ENCODE results near the gene CRX.
"Not testable (repeated sequence)": the region's sequence is repeated elsewhere in the genome, so short reads cannot be mapped to it uniquely, and the experiment has no call there.

The CRX gene

DNA sequence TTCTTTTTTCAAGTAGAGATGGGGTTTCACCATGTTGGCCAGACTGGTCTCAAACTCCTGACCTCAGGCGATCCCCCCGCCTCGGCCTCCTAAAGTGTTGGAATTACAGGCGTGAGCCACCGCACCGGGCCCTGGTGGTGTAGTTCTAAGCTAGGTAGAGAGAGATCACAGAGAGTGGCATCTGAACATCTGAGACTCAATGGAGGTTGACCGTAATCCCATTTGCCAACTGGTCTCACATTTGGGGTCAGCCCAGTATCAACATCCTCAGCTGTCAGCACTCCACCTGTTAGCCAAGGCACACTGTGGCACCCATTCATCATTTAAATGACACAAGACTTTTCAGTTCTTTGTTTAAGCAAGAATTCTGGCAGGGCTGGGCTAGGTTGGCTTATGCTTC is 35.2 kb upstream of the CRX start:
- no peak for FAIRE-seq
- no peak for DNase-seq (ENCODE audit: insufficient read length, low spot score)
- no peak for TF ChIP-seq POLR2A (IDR thresholded peaks at IDR 0.05; ENCODE audit: low read depth, low read length)
- no peak for TF ChIP-seq POLR2AphosphoS5 (IDR thresholded peaks at IDR 0.05; ENCODE audit: low read depth, low read length)
- TF ChIP-seq PAX5 (IDR thresholded peaks at IDR 0.05; ENCODE audit: insufficient read depth, low read length, severe bottlenecking), result no peak
- TF ChIP-seq TAF1 (IDR thresholded peaks at IDR 0.05; ENCODE audit: low read depth, low read length), result no peak
- no peak for TF ChIP-seq POU2F2 (IDR thresholded peaks at IDR 0.05; ENCODE audit: low read depth, low read length)
- no peak for TF ChIP-seq SPI1 (IDR thresholded peaks at IDR 0.05; ENCODE audit: low read depth, low read length)

DNA sequence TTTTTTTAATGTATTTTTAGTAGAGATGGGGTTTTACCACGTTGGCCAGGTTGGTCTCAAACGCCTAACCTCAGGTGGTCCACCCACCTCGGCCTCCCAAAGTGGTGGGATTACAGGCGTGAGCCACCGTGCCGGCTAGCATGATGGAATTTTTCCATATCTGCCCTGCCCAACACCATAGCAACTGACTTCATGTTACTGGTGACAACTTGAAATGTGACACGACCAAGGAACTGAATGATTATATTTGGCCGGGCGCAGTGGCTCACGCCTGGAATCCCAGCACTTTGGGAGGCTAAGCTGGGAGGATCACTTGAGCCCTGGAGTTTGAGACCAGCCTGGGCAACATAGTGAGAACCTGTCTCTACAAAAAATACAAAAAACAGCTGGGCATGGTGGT is 34.4 kb upstream of the CRX start:
- DNase-seq (ENCODE audit: insufficient read length, low spot score); FAIRE-seq: not testable (repeated sequence)

DNA sequence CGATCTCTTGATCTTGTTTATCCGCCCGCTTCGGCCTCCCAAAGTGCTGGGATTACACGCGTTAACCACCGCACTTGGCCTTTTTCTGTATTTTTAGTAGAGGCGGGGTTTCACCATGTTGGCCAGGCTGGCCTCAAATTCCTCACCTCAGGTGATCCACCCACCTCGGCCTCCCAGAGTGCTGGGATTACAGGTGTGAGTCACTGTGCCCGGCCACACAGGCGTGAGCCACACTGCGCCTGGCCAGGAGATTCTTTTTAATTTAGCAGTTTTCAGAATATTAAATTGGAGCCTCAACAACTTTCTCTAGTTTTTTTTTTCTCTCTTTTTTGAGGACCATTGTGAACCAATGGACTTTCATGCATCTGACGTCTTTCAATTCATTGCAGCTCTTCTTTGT is 31.9 kb upstream of the CRX start:
- DNase-seq (ENCODE audit: insufficient read length, low spot score); FAIRE-seq: not testable (repeated sequence)

DNA sequence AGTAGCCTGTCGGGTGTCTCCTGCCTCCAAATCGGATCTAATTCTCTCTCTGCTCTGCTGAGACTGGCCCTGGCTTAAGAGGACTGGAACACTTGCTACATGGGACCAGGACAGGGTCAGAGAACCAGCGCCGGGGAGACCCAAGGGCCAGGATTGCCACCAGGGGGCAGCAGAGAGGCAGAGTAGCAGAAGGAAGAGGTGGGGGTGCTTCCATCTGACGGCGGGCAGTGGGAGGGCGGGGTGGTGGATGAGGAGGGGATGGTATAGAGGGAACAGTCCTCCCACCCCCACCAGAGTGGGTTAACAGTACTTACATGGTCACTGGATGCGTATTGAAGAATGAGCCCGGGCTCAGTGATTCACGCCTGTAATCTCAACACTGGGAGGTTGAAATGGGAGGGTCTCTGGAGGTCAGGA is 31.3 kb upstream of the CRX start:
- peak; percentile 81 for FAIRE-seq
- DNase-seq (ENCODE audit: insufficient read length, low spot score), result peak; percentile 70
- no peak for TF ChIP-seq TAF1 (IDR thresholded peaks at IDR 0.05; ENCODE audit: low read depth, low read length)
- TF ChIP-seq SPI1 (IDR thresholded peaks at IDR 0.05; ENCODE audit: low read depth, low read length), result no peak
- no peak for TF ChIP-seq POU2F2 (IDR thresholded peaks at IDR 0.05; ENCODE audit: low read depth, low read length)
- TF ChIP-seq POLR2A (IDR thresholded peaks at IDR 0.05; ENCODE audit: low read depth, low read length), result no peak
- no peak for TF ChIP-seq POLR2AphosphoS5 (IDR thresholded peaks at IDR 0.05; ENCODE audit: low read depth, low read length)
- no peak for TF ChIP-seq PAX5 (IDR thresholded peaks at IDR 0.05; ENCODE audit: insufficient read depth, low read length, severe bottlenecking)

DNA sequence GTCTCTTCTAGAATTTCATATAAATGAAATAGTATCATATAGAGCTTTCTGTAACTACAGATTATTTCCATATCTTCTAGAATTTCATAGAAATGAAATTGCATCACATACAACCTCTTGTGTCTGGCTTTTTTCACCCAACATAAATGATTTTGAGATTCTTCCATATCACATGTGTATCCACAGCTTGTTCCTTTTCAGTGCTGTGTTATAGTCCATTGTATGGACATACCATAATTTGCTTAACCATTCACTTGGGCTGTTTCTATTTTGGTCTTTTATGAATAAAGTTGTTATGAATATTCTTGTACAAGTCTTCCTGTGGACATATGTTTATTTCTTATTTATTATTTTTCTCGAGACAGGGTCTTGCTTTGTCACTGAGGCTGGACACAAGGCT is 29.1 kb upstream of the CRX start:
- no peak for FAIRE-seq
- TF ChIP-seq PAX5 (IDR thresholded peaks at IDR 0.05; ENCODE audit: insufficient read depth, low read length, severe bottlenecking), result no peak
- TF ChIP-seq SPI1 (IDR thresholded peaks at IDR 0.05; ENCODE audit: low read depth, low read length), result no peak
- TF ChIP-seq POLR2AphosphoS5 (IDR thresholded peaks at IDR 0.05; ENCODE audit: low read depth, low read length), result no peak
- no peak for TF ChIP-seq TAF1 (IDR thresholded peaks at IDR 0.05; ENCODE audit: low read depth, low read length)
- TF ChIP-seq POLR2A (IDR thresholded peaks at IDR 0.05; ENCODE audit: low read depth, low read length), result no peak
- TF ChIP-seq POU2F2 (IDR thresholded peaks at IDR 0.05; ENCODE audit: low read depth, low read length), result no peak
- no peak for DNase-seq (ENCODE audit: insufficient read length, low spot score)

DNA sequence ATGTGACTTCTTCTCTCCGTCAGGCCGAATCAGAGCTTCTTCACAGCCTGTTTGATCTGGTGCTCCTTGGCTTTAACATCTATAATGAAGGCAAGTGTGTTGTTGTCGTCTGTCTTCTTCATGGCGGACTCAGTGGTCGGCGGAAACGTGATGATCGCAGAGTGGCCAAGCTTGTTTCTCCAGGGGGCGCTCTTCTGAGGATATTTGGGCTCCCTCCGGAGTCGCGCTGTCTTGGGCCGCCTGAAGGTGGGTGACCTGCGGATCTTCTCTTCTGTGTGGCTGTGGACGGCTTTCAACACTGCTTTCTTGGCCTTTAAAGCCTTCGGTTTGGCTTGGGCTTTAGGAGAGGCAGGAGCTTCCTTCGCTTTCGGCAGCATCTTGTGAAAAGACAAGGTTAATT is 27.2 kb upstream of the CRX start:
- no peak for TF ChIP-seq POLR2AphosphoS5 (IDR thresholded peaks at IDR 0.05; ENCODE audit: low read depth, low read length)
- no peak for TF ChIP-seq PAX5 (IDR thresholded peaks at IDR 0.05; ENCODE audit: insufficient read depth, low read length, severe bottlenecking)
- TF ChIP-seq POU2F2 (IDR thresholded peaks at IDR 0.05; ENCODE audit: low read depth, low read length), result no peak
- no peak for TF ChIP-seq TAF1 (IDR thresholded peaks at IDR 0.05; ENCODE audit: low read depth, low read length)
- TF ChIP-seq POLR2A (IDR thresholded peaks at IDR 0.05; ENCODE audit: low read depth, low read length), result no peak
- TF ChIP-seq SPI1 (IDR thresholded peaks at IDR 0.05; ENCODE audit: low read depth, low read length), result no peak
- DNase-seq (ENCODE audit: insufficient read length, low spot score) (no peak), FAIRE-seq (no peak)

DNA sequence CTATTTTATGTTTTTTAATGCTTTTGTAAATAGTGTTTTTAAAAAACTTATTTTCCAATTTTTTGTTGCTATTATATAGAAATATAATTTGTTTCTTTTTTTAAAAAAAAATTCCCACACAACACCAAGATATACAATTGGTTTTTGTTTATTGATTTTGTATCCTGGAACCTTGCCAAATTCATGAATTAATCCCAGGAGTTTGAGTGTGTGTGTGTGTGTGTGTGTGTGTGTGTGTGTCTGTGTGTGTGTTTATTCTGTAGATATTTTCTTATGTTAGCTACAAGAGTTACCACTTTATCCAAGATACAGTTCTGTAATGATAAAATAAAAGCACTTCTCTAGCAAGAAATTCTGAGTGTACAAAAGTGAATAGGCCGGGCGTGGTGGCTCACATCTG is 25.0 kb upstream of the CRX start:
- DNase-seq (ENCODE audit: insufficient read length, low spot score) (no peak), FAIRE-seq (no peak)
- TF ChIP-seq POLR2AphosphoS5 (IDR thresholded peaks at IDR 0.05; ENCODE audit: low read depth, low read length), result no peak
- TF ChIP-seq PAX5 (IDR thresholded peaks at IDR 0.05; ENCODE audit: insufficient read depth, low read length, severe bottlenecking), result no peak
- no peak for TF ChIP-seq POU2F2 (IDR thresholded peaks at IDR 0.05; ENCODE audit: low read depth, low read length)
- TF ChIP-seq POLR2A (IDR thresholded peaks at IDR 0.05; ENCODE audit: low read depth, low read length), result no peak
- no peak for TF ChIP-seq SPI1 (IDR thresholded peaks at IDR 0.05; ENCODE audit: low read depth, low read length)
- no peak for TF ChIP-seq TAF1 (IDR thresholded peaks at IDR 0.05; ENCODE audit: low read depth, low read length)

DNA sequence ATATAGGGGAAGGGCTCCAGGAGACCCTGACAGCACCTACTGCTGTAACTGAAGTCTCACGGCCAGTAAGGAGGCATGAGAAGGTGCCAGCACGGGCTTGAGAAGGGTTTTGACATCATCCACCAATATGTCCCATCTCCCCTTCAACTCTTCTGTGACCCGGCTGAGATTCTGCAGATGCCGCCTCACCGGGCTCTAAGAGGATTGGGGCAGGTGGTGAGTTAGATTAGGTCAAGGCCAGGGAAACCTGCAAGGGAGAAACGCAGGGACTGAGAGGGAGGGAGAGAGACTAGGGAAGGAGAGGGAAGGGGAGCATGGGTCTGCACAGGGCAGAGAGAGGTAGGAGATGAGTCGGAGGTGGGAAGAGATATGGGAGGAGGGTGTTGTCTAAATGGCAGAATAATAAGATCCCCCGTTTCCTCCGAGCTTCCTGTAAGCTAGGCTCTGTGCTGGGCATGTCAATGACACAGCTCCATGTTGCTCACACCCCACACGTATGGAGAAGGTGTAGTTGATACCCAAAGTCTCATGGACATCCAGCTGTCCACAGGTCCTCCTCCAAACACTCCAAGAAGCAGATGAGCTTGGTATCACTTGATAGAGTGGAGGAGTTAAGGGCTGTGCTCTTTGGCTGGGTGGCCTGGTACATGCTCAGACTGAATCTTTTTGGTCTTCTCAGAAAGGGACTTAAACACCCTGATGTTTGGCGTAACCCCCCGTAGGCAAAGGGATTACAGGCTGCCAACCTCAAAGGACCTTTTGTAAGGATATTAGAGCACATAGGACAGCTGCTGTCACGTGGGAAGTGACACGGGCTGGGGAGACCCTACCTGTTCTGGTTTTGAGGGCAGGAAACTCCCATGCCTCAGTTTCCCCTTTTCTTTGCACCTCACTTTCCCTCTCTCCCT is 23.5 kb upstream of the CRX start:
- FAIRE-seq (no peak), DNase-seq (ENCODE audit: insufficient read length, low spot score) (no peak)
- no peak for TF ChIP-seq PAX5 (IDR thresholded peaks at IDR 0.05; ENCODE audit: insufficient read depth, low read length, severe bottlenecking)
- no peak for TF ChIP-seq POLR2AphosphoS5 (IDR thresholded peaks at IDR 0.05; ENCODE audit: low read depth, low read length)
- TF ChIP-seq POU2F2 (IDR thresholded peaks at IDR 0.05; ENCODE audit: low read depth, low read length), result no peak
- TF ChIP-seq POLR2A (IDR thresholded peaks at IDR 0.05; ENCODE audit: low read depth, low read length), result no peak

DNA sequence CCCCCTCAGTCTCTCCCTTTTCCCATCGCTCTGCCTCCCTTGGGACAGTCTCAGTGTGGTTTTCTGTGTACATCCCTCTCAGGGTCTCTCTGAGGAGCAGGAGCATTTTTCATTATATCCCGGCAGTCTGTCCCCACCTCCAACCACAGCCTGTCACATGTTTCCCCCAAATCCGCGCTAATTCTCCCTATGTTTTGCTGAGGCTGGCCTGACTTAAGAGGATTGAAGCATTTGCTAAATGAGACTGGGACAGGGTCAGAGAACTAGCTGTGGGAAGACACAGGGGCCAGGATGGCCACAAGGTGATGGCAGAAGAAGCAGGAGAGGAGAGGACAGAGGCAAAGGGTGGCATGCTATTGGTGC is 22.9 kb upstream of the CRX start:
- FAIRE-seq, result no peak
- no peak for TF ChIP-seq TAF1 (IDR thresholded peaks at IDR 0.05; ENCODE audit: low read depth, low read length)
- no peak for TF ChIP-seq POLR2AphosphoS5 (IDR thresholded peaks at IDR 0.05; ENCODE audit: low read depth, low read length)
- TF ChIP-seq POLR2A (IDR thresholded peaks at IDR 0.05; ENCODE audit: low read depth, low read length), result no peak
- no peak for TF ChIP-seq POU2F2 (IDR thresholded peaks at IDR 0.05; ENCODE audit: low read depth, low read length)
- TF ChIP-seq PAX5 (IDR thresholded peaks at IDR 0.05; ENCODE audit: insufficient read depth, low read length, severe bottlenecking), result no peak
- TF ChIP-seq SPI1 (IDR thresholded peaks at IDR 0.05; ENCODE audit: low read depth, low read length), result no peak
- no peak for DNase-seq (ENCODE audit: insufficient read length, low spot score)

DNA sequence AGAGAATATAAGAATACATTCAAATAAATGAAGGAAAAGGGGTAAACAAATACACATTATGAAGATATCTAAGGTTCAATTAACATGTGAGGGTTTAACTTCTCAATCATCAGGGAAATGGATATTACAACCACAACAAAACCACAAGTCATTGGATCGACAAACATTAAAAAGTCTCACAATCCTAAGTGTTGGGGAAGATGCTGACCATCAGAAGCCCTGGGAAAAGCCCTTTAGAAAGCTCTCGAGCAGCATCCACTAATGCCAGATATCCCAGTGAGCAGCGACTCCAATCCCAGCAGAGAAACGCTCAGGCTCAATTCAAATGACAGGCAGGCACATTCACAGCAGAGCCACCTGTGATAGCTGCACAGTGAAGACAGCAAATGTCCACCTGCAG is 20.5 kb upstream of the CRX start:
- DNase-seq (ENCODE audit: insufficient read length, low spot score), result no peak
- no peak for TF ChIP-seq POU2F2 (IDR thresholded peaks at IDR 0.05; ENCODE audit: low read depth, low read length)
- TF ChIP-seq SPI1 (IDR thresholded peaks at IDR 0.05; ENCODE audit: low read depth, low read length), result no peak
- TF ChIP-seq POLR2A (IDR thresholded peaks at IDR 0.05; ENCODE audit: low read depth, low read length), result no peak
- no peak for TF ChIP-seq PAX5 (IDR thresholded peaks at IDR 0.05; ENCODE audit: insufficient read depth, low read length, severe bottlenecking)
- no peak for TF ChIP-seq POLR2AphosphoS5 (IDR thresholded peaks at IDR 0.05; ENCODE audit: low read depth, low read length)
- no peak for TF ChIP-seq TAF1 (IDR thresholded peaks at IDR 0.05; ENCODE audit: low read depth, low read length)
- FAIRE-seq, result no peak

All from GM12891 (cell line).